Stimulated activated memory B cell treated with anti-CD40 and anti-IgM and Interleukin-4, amounts not matched to agents 10 μg/mL and 1 μg/mL and 100 μg/mL, for 72 hours (primary cell): ENCODE results near the gene AQP12A.

Experiments
- ATAC-seq: fragments of 150-1000 bp; cut with Tn5 transposase; 2 replicates; pipeline ENCODE4 v1.10.0; 2021
- H3K27ac Mint-ChIP-seq: one replicate; pipeline ENCODE4 v1.8.0; 2022; ENCODE audit warnings: mild to moderate bottlenecking, mixed read lengths
- H3K27me3 Mint-ChIP-seq: one replicate; pipeline ENCODE4 v1.8.0; 2022; ENCODE audit warnings: mixed read lengths
- H3K36me3 Mint-ChIP-seq: one replicate; pipeline ENCODE4 v1.8.0; 2022; ENCODE audit warnings: mixed read lengths
- H3K4me1 Mint-ChIP-seq: one replicate; pipeline ENCODE4 v1.8.0; 2022; ENCODE audit warnings: mixed read lengths
- H3K4me3 Mint-ChIP-seq: one replicate; pipeline ENCODE4 v1.8.0; 2022; ENCODE audit warnings: mild to moderate bottlenecking, moderate library complexity, mixed read lengths
- H3K9me3 Mint-ChIP-seq: one replicate; pipeline ENCODE4 v1.8.0; 2022; ENCODE audit warnings: mixed read lengths

AQP12A gene

GRCh38 chr2:240745962-240746361 lies 54.3 kb downstream of the AQP12A start:
- H3K36me3 Mint-ChIP-seq: no peaks in the 10 kb centered on the region
- no peak overlapping the region for H3K27ac Mint-ChIP-seq
- no peak for ATAC-seq
- H3K4me1 Mint-ChIP-seq: no peaks in the 10 kb centered on the region
- H3K9me3 Mint-ChIP-seq: no peaks in the 10 kb centered on the region
- no peak overlapping the region for H3K4me3 Mint-ChIP-seq
- H3K27me3 Mint-ChIP-seq: peaks cover 41% of the 10 kb centered on the region

- no peak for ATAC-seq
- H3K9me3 Mint-ChIP-seq: no peaks in the 10 kb centered on the region
- no peaks in the 10 kb centered on the region for H3K4me1 Mint-ChIP-seq
- no peaks in the 10 kb centered on the region for H3K36me3 Mint-ChIP-seq
- H3K27ac Mint-ChIP-seq: no peak overlapping the region
- H3K4me3 Mint-ChIP-seq: no peak overlapping the region
- H3K27me3 Mint-ChIP-seq: peaks cover 40% of the 10 kb centered on the region
Measured at GRCh38 chr2:240746671-240747070, 55.0 kb downstream of the AQP12A start.

GRCh38 chr2:240747256-240747655 lies 55.6 kb downstream of the AQP12A start:
- ATAC-seq: no peak
- Mint-ChIP-seq H3K4me3 (no peak overlapping the region), H3K27me3 (peaks cover 37% of the 10 kb centered on the region), H3K27ac (no peak overlapping the region), H3K9me3 (no peaks in the 10 kb centered on the region), H3K4me1 (no peaks in the 10 kb centered on the region), H3K36me3 (no peaks in the 10 kb centered on the region)
